CD1c-positive myeloid dendritic cell (primary cell): ENCODE data around the gene GPC5.

Source experiments
- DNase-seq: peaks from one replicate; pipeline ENCODE4 v3.0.0-alpha.2; 2016; ENCODE audit errors: extremely low spot score

GPC5 gene

GRCh38 chr13:92354583-92354982, 956.2 kb downstream of the GPC5 start:
- no peak for DNase-seq

GRCh38 chr13:92355213-92355612, 956.8 kb downstream of the GPC5 start:
- no peak for DNase-seq

GRCh38 chr13:92362717-92363116, 964.3 kb downstream of the GPC5 start:
- no peak for DNase-seq

GRCh38 chr13:92365904-92366303, 967.5 kb downstream of the GPC5 start:
- no peak for DNase-seq

GRCh38 chr13:92377396-92377795, 979.0 kb downstream of the GPC5 start:
- no peak for DNase-seq

GRCh38 chr13:92379371-92379770, 981.0 kb downstream of the GPC5 start:
- no peak for DNase-seq

- DNase-seq = no peak
These were observed 986.0 kb downstream of the GPC5 start for GRCh38 chr13:92384410-92384809.

GRCh38 chr13:92387245-92387644, 988.8 kb downstream of the GPC5 start:
- no peak for DNase-seq

- DNase-seq = no peak
These were observed 991.8 kb downstream of the GPC5 start for GRCh38 chr13:92390217-92390616.

GRCh38 chr13:92403606-92404005, 1005.2 kb downstream of the GPC5 start:
- DNase-seq = no peak

- no peak for DNase-seq
These were observed 1009.4 kb downstream of the GPC5 start for GRCh38 chr13:92407858-92408257.

GRCh38 chr13:92412481-92412880, 1014.1 kb downstream of the GPC5 start:
- no peak for DNase-seq

GRCh38 chr13:92412996-92413395, 1014.6 kb downstream of the GPC5 start:
- DNase-seq = no peak

GRCh38 chr13:92413452-92413851, 1015.0 kb downstream of the GPC5 start:
- DNase-seq = no peak

- DNase-seq = no peak
These were observed 1016.4 kb downstream of the GPC5 start for GRCh38 chr13:92414851-92415250.

- DNase-seq = no peak
These were observed 1017.4 kb downstream of the GPC5 start for GRCh38 chr13:92415781-92416180.

- DNase-seq = no peak
These were observed 1020.5 kb downstream of the GPC5 start for GRCh38 chr13:92418818-92419412.

- no peak for DNase-seq
These were observed 1030.8 kb downstream of the GPC5 start for GRCh38 chr13:92429231-92429630.

GRCh38 chr13:92433386-92433785, 1035.0 kb downstream of the GPC5 start:
- no peak for DNase-seq

GRCh38 chr13:92433963-92434362, 1035.5 kb downstream of the GPC5 start:
- no peak for DNase-seq

- DNase-seq = no peak
These were observed 1038.5 kb downstream of the GPC5 start for GRCh38 chr13:92436924-92437323.

GRCh38 chr13:92444244-92444643, 1045.8 kb downstream of the GPC5 start:
- DNase-seq = no peak

GRCh38 chr13:92451060-92451459, 1052.6 kb downstream of the GPC5 start:
- DNase-seq = no peak

- DNase-seq = no peak
These were observed 1054.4 kb downstream of the GPC5 start for GRCh38 chr13:92452840-92453239.
